GM13977 (cell line): ENCODE data around the gene MYH3.

Source experiments
- DNase-seq: peaks from one replicate; pipeline ENCODE4 v3.0.0; 2012; ENCODE audit warnings: low spot score
- CTCF ChIP-seq: IDR thresholded peaks from 2 replicates; pipeline ENCODE4 v1.5.1; 2012; ENCODE audit warnings: mild to moderate bottlenecking, control low read depth; ENCODE audit not compliant: insufficient read depth; ENCODE audit errors: extremely low read depth, missing control alignments
- in situ Hi-C: fragments of 300-500 bp; cut with MboI; formaldehyde crosslinking; loops from one replicate; pipeline ENCODE4 v1.12.0; 2022; ENCODE audit warnings: low sequenced_read_pairs, low pct_unique_long_range_greater_than_20kb, mixed read lengths, inconsistent platforms; ENCODE audit not compliant: unreplicated experiment

Gene MYH3

GRCh38 chr17:10635290-10635689 lies 21.8 kb downstream of the MYH3 start:
- DNase-seq: no peak
- no peak for TF ChIP-seq CTCF
- in situ Hi-C loops: no loop called here

GRCh38 chr17:10633738-10634379 lies 23.2 kb downstream of the MYH3 start:
- in situ Hi-C loops: no loop called here
- peak; percentile 83 for DNase-seq
- TF ChIP-seq CTCF: no peak

GRCh38 chr17:10631701-10632100 lies 25.4 kb downstream of the MYH3 start:
- in situ Hi-C loops: no loop called here
- DNase-seq: no peak
- no peak for TF ChIP-seq CTCF

- peak; percentile 55 for DNase-seq
- in situ Hi-C loops: no loop called here
Observed at GRCh38 chr17:10631048-10631700, 25.9 kb downstream of the MYH3 start.

GRCh38 chr17:10629706-10630105 lies 27.4 kb downstream of the MYH3 start:
- DNase-seq: no peak
- no peak for TF ChIP-seq CTCF
- in situ Hi-C loops: no loop called here

More at GRCh38 chr17:10631048-10631700, 25.9 kb downstream of the MYH3 start:
- peak; percentile 91 for TF ChIP-seq CTCF

- TF ChIP-seq CTCF: peak; percentile 34
- DNase-seq: no peak
- in situ Hi-C loops: no loop called here
Observed at GRCh38 chr17:10628756-10629155, 28.4 kb downstream of the MYH3 start.
